Smooth muscle cell of the brain vasculature (primary cell): Measurements from ENCODE around the gene ASPN.
"Not testable (repeated sequence)": the region's sequence is repeated elsewhere in the genome, so short reads cannot be mapped to it uniquely, and the experiment has no call there.

Experiments used
- DNase-seq: peaks from one replicate; pipeline ENCODE4 v3.0.0-alpha.2; 2012; ENCODE audit warnings: low read depth, low spot score

The ASPN gene

GRCh38 chr9:92422611-92423338 is 59.5 kb downstream of the ASPN start:
- no peak for DNase-seq

DNA sequence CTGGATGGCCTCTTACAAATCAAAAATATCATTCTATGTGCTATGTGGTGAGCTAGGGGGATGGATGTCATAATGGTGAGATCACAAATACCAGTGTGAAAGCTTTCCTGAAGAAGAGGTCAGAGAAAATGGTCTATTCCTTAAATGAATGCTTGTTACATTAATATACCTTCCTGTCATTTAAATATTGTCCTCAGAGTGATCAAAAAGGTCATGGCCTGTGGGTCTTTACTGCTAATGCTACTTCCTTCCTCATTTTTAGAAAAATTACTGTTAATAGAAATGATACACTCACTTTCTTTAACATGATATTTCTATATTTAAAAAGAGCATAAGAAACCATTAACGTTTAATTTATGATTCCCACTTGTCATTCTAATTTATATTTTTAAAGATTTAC is 67.7 kb downstream of the ASPN start:
- no peak for DNase-seq

- not testable (repeated sequence) for DNase-seq
These were observed 71.1 kb downstream of the ASPN start for GRCh38 chr9:92411157-92411556.

- DNase-seq: no peak
These were observed 73.4 kb downstream of the ASPN start for GRCh38 chr9:92408747-92409478.

- no peak for DNase-seq
These were observed 74.5 kb downstream of the ASPN start for GRCh38 chr9:92407818-92408217.

- no peak for DNase-seq
These were observed 75.8 kb downstream of the ASPN start for GRCh38 chr9:92406477-92406876.
